GM23338 (cell line): ENCODE results near the gene TBCE. TPM values are rescaled to one million over a fixed set of nuclear protein-coding genes. Genes with fewer than 3 reads are reported as not detected.

Experiments
- ATAC-seq: fragments of 200-7000 bp; cut with Tn5 transposase; 3 replicates; pipeline ENCODE4 v1.9.1; 2020
- DNase-seq: peaks from one replicate; pipeline ENCODE4 v3.0.0-alpha.2; 2015; ENCODE audit warnings: low spot score
- H2AFZ ChIP-seq: fragments of 200-600 bp; sonication (generic); 2 replicates; pipeline ENCODE4 v1.8.0; 2016; ENCODE audit warnings: antibody characterized with exemption, mild to moderate bottlenecking, moderate library complexity
- H3F3A ChIP-seq: fragments of 200-600 bp; sonication (generic); replicated peaks from 2 replicates; pipeline ENCODE4 v1.8.0; 2017; ENCODE audit warnings: antibody characterized with exemption, mixed run types, low read depth
- H3K27ac ChIP-seq: fragments of 200-600 bp; sonication (generic); 2 replicates; pipeline ENCODE4 v1.6.1; 2016; ENCODE audit warnings: low read depth
- H3K27me3 ChIP-seq: fragments of 200-600 bp; sonication (generic); 2 replicates; pipeline ENCODE4 v1.8.0; 2016; ENCODE audit warnings: mild to moderate bottlenecking, mixed run types, moderate library complexity; ENCODE audit not compliant: insufficient read depth
- H3K36me3 ChIP-seq: fragments of 200-600 bp; sonication (generic); 2 replicates; pipeline ENCODE4 v1.8.0; 2016; ENCODE audit warnings: mild to moderate bottlenecking; ENCODE audit not compliant: insufficient read depth
- H3K4me1 ChIP-seq: fragments of 200-600 bp; sonication (generic); 2 replicates; pipeline ENCODE4 v1.8.0; 2016; ENCODE audit warnings: mild to moderate bottlenecking, moderate library complexity; ENCODE audit not compliant: insufficient read depth
- H3K4me2 ChIP-seq: fragments of 200-600 bp; sonication (generic); 2 replicates; pipeline ENCODE4 v1.7.1; 2017; ENCODE audit warnings: mixed run types
- H3K4me3 ChIP-seq: fragments of 200-600 bp; sonication (generic); 2 replicates; pipeline ENCODE4 v1.6.1; 2016; ENCODE audit warnings: mixed run types
- H3K79me2 ChIP-seq: fragments of 200-600 bp; sonication (generic); replicated peaks from 2 replicates; pipeline ENCODE4 v1.8.0; 2017; ENCODE audit warnings: mild to moderate bottlenecking; ENCODE audit not compliant: insufficient read depth
- H3K9me2 ChIP-seq: fragments of 200-600 bp; sonication (generic); 2 replicates; pipeline ENCODE4 v1.8.0; 2017; ENCODE audit not compliant: insufficient read depth
- H4K20me1 ChIP-seq: fragments of 200-600 bp; sonication (generic); replicated peaks from 2 replicates; pipeline ENCODE4 v1.8.0; 2017; ENCODE audit warnings: mild to moderate bottlenecking; ENCODE audit not compliant: insufficient read depth
- H3K27ac Mint-ChIP-seq: 2 replicates; pipeline ENCODE4 v1.8.0; 2020; ENCODE audit warnings: inconsistent platforms, mild to moderate bottlenecking, moderate library complexity, mixed read lengths
- H3K27me3 Mint-ChIP-seq: 3 replicates; pipeline ENCODE4 v1.8.0; 2022; ENCODE audit warnings: low read depth, mild to moderate bottlenecking, moderate library complexity, mixed read lengths, inconsistent platforms; ENCODE audit not compliant: insufficient read depth, poor library complexity
- H3K36me3 Mint-ChIP-seq: 3 replicates; pipeline ENCODE4 v1.8.0; 2021; ENCODE audit warnings: low read depth, mild to moderate bottlenecking, inconsistent platforms, moderate library complexity, mixed read lengths
- H3K4me1 Mint-ChIP-seq: 3 replicates; pipeline ENCODE4 v1.8.0; 2020; ENCODE audit warnings: mild to moderate bottlenecking, inconsistent platforms, mixed read lengths
- H3K4me3 Mint-ChIP-seq: 3 replicates; pipeline ENCODE4 v1.8.0; 2021; ENCODE audit warnings: moderate library complexity, mild to moderate bottlenecking, inconsistent platforms, mixed read lengths
- H3K9me3 Mint-ChIP-seq: 3 replicates; pipeline ENCODE4 v1.8.0; 2020; ENCODE audit warnings: moderate library complexity, mild to moderate bottlenecking, inconsistent platforms, mixed read lengths
- CREB1 ChIP-seq: fragments of 250-450 bp; sonication (Bioruptor Pico); IDR thresholded peaks from 2 replicates; pipeline ENCODE4 v1.5.0; 2020; ENCODE audit warnings: low read depth, mild to moderate bottlenecking, moderate library complexity
- CTCF ChIP-seq, 2 experiments: fragments of 200-600 bp in 1 of 2; sonication (generic) in 1 of 2; conservative IDR thresholded peaks; 2 replicates each; pipeline versions ENCODE4 v1.5.1 to v1.6.1; 2016 to 2017; ENCODE audit warnings: antibody characterized with exemption in 2 of 2, low read depth in 2 of 2, mild to moderate bottlenecking in 2 of 2, moderate library complexity in 1 of 2
- ETS1 ChIP-seq: IDR thresholded peaks from 2 replicates; pipeline ENCODE4 v1.6.1; 2016; ENCODE audit warnings: antibody characterized with exemption
- EZH2 ChIP-seq: fragments of 200-600 bp; sonication (generic); IDR thresholded peaks from one replicate; pipeline ENCODE4 v1.8.0; 2017; ENCODE audit warnings: antibody characterized with exemption, mild to moderate bottlenecking, low read depth; ENCODE audit not compliant: unreplicated experiment
- EZH2phosphoT487 ChIP-seq: fragments of 200-600 bp; sonication (generic); IDR thresholded peaks from one replicate; pipeline ENCODE4 v1.8.1; 2018; ENCODE audit warnings: antibody characterized with exemption; ENCODE audit not compliant: unreplicated experiment
- JUNB ChIP-seq: IDR thresholded peaks from one replicate; pipeline ENCODE4 v1.6.1; 2016; ENCODE audit warnings: antibody characterized with exemption; ENCODE audit not compliant: unreplicated experiment
- NANOG ChIP-seq: IDR thresholded peaks from 2 replicates; pipeline ENCODE4 v1.6.1; 2016; ENCODE audit warnings: antibody characterized with exemption, borderline replicate concordance
- POLR2AphosphoS5 ChIP-seq: IDR thresholded peaks from 2 replicates; pipeline ENCODE4 v1.6.1; 2016; ENCODE audit warnings: antibody characterized with exemption, low read depth
- REST ChIP-seq: IDR thresholded peaks from one replicate; pipeline ENCODE4 v1.6.1; 2018; ENCODE audit warnings: antibody characterized with exemption; ENCODE audit not compliant: unreplicated experiment
- STAT1 ChIP-seq: IDR thresholded peaks from one replicate; pipeline ENCODE4 v1.6.1; 2016; ENCODE audit warnings: antibody characterized with exemption; ENCODE audit not compliant: unreplicated experiment
- ZNF114 ChIP-seq: fragments of 250-450 bp; sonication (Bioruptor Pico); IDR thresholded peaks from 2 replicates; pipeline ENCODE4 v1.5.0; 2020; ENCODE audit warnings: mild to moderate bottlenecking, moderate library complexity
- ZNF331 ChIP-seq: fragments of 250-450 bp; sonication (Bioruptor Pico); IDR thresholded peaks from 2 replicates; pipeline ENCODE4 v1.5.0; 2020; ENCODE audit warnings: low read depth, mild to moderate bottlenecking, moderate library complexity
- ZNF462 ChIP-seq: fragments of 250-450 bp; sonication (Bioruptor Pico); IDR thresholded peaks from 2 replicates; pipeline ENCODE4 v1.5.0; 2020; ENCODE audit warnings: mild to moderate bottlenecking, moderate library complexity
- polyA plus RNA-seq: library from polyadenylated mRNA; unstranded; fragments of >200 nt; fragmentation: Nextera tagmentation; extraction: Ambion mirVana; gene quantifications from 2 replicates; pipeline ENCODE4 v1.2.1, GENCODE V29; 2016
- total RNA-seq: library from RNA; depleted of rRNA; stranded (reverse); fragments of >200 nt; shearing (Covaris generic); gene quantifications from 2 replicates; pipeline ENCODE4 v1.2.3, GENCODE V29; 2014

TBCE gene
- total and polyA plus RNA-seq, 2 experiments from 2014 or later, result 42.7 to 64.8 TPM

- Mint-ChIP-seq H3K9me3 (no peaks in the 10 kb centered on the region; the same call in 2 of the 3 replicates), H3K27ac (no peak overlapping the region), H3K4me1 (peaks cover 8% of the 10 kb centered on the region), H3K36me3 (peaks cover 11% of the 10 kb centered on the region), H3K27me3 (peaks cover 4% of the 10 kb centered on the region), H3K4me3 (no peak overlapping the region)
- H4K20me1 ChIP-seq, result peaks cover 17% of the 10 kb centered on the region
- peak overlapping the region; percentile 75 for H3K4me3 ChIP-seq
- peaks cover 85% of the 10 kb centered on the region for H3K79me2 ChIP-seq
- H3K4me1 ChIP-seq, result peaks cover 8% of the 10 kb centered on the region; the same call in 1 of the 2 replicates
- TF ChIP-seq ZNF114 (CRISPR knock-in tag) (no peak), CREB1 (CRISPR knock-in tag) (no peak), ETS1 (no peak), POLR2AphosphoS5 (no peak), CTCF (conservative IDR thresholded peaks at IDR 0.05; ENCODE audit: low read depth in 2 of 2) (no peak), STAT1 (no peak), NANOG (no peak), EZH2 (no peak), EZH2phosphoT487 (no peak), ZNF331 (CRISPR knock-in tag) (no peak), JUNB (no peak), REST (no peak), ZNF462 (CRISPR knock-in tag) (no peak)
- no peak for DNase-seq
- no peaks in the 10 kb centered on the region for H3K27me3 ChIP-seq
- H3K36me3 ChIP-seq, result peaks cover 11% of the 10 kb centered on the region
- no peaks in the 10 kb centered on the region for H3K9me2 ChIP-seq
- H3F3A ChIP-seq, result peaks cover 6% of the 10 kb centered on the region; the same call in 1 of the 2 replicates
- H2AFZ ChIP-seq, result no peak overlapping the region
- ATAC-seq, result no peak
- H3K27ac ChIP-seq, result no peak overlapping the region
- H3K4me2 ChIP-seq, result peak overlapping the region; percentile 52
These were observed 35.8 kb upstream of the TBCE start for GRCh38 chr1:235331401-235331800.
